HEK293 (cell line): ENCODE measurements around the gene IMMP2L.
"Not testable (repeated sequence)": the region's sequence is repeated elsewhere in the genome, so short reads cannot be mapped to it uniquely, and the experiment has no call there.

Experiments used
- CTCF ChIA-PET: fragments of 350-600 bp; formaldehyde crosslinking; extraction: SDS; loops from one replicate; lab custom pipeline; 2021; ENCODE audit warnings: antibody characterized with exemption; lab: Yijun Ruan, JAX
- POLR2A ChIA-PET: fragments of 300-600 bp; formaldehyde crosslinking; extraction: SDS; loops from one replicate; lab custom pipeline; 2020; ENCODE audit warnings: antibody characterized with exemption, inconsistent platforms; lab: Yijun Ruan, JAX
- H3K27ac ChIP-seq: fragments of 200-500 bp; sonication (Bioruptor generic); 2 replicates; pipeline ENCODE4 v1.5.1; 2014; ENCODE audit warnings: low read depth, low read length, control low read depth, inconsistent platforms; ENCODE audit errors: extremely low read depth
- H3K36me3 ChIP-seq, 2 experiments: fragments of 200-500 bp in 1 of 2; sonication (Bioruptor generic) in 1 of 2; 1 replicate in 1 of 2; 2 replicates in 1 of 2; pipeline ENCODE4 v1.5.1; 2014 to 2017; ENCODE audit warnings: inconsistent platforms in 2 of 2, low read length in 2 of 2; ENCODE audit not compliant: control insufficient read depth in 2 of 2, insufficient read depth in 1 of 2
- H3K4me1 ChIP-seq: fragments of 200-500 bp; sonication (Bioruptor generic); 2 replicates; pipeline ENCODE4 v1.5.1; 2014; ENCODE audit warnings: mild to moderate bottlenecking, low read length, inconsistent platforms; ENCODE audit not compliant: control insufficient read depth, insufficient read depth
- H3K4me3 ChIP-seq: 2 replicates; pipeline ENCODE4 v1.5.1; 2011; ENCODE audit warnings: low read depth, mild to moderate bottlenecking, control low read depth, low read length, moderate library complexity
- H3K9me3 ChIP-seq: fragments of 200-500 bp; sonication (Bioruptor generic); 2 replicates; pipeline ENCODE4 v1.5.1; 2014; ENCODE audit warnings: low read depth, low read length, inconsistent platforms; ENCODE audit not compliant: control insufficient read depth, insufficient read depth
- EGR2 ChIP-seq: fragments of 450-650 bp; formaldehyde crosslinking; IDR thresholded peaks from 2 replicates; pipeline ENCODE4 v1.5.1; 2016; ENCODE audit warnings: low read depth, missing biosample characterization, missing genetic modification characterization
- ELK4 ChIP-seq: IDR thresholded peaks from 2 replicates; pipeline ENCODE4 v1.6.1; 2011; ENCODE audit warnings: mild to moderate bottlenecking, low read depth, low read length, borderline replicate concordance
- GLI2 ChIP-seq: fragments of 450-650 bp; formaldehyde crosslinking; IDR thresholded peaks from 2 replicates; pipeline ENCODE4; 2017; ENCODE audit warnings: missing biosample characterization, missing genetic modification characterization, low read depth, borderline replicate concordance
- MEIS1 ChIP-seq: sonication (generic); formaldehyde crosslinking; IDR thresholded peaks from 2 replicates; pipeline ENCODE4 v1.8.1; 2022; ENCODE audit warnings: missing genetic modification reagents, mild to moderate bottlenecking, borderline replicate concordance
- OSR2 ChIP-seq: fragments of 450-650 bp; formaldehyde crosslinking; IDR thresholded peaks from 2 replicates; pipeline ENCODE4 v1.5.1; 2016; ENCODE audit warnings: missing biosample characterization, missing genetic modification characterization
- OVOL3 ChIP-seq: fragments of 450-650 bp; formaldehyde crosslinking; IDR thresholded peaks from 2 replicates; pipeline ENCODE4 v1.5.1; 2016; ENCODE audit warnings: missing biosample characterization, missing genetic modification characterization
- SP7 ChIP-seq: fragments of 450-650 bp; formaldehyde crosslinking; IDR thresholded peaks from 2 replicates; pipeline ENCODE4 v1.5.1; 2016; ENCODE audit warnings: missing biosample characterization, missing genetic modification characterization
- ZNF140 ChIP-seq: fragments of 450-650 bp; formaldehyde crosslinking; IDR thresholded peaks from 2 replicates; pipeline ENCODE4 v1.5.1; 2016; ENCODE audit warnings: missing biosample characterization, missing genetic modification characterization
- ZNF280D ChIP-seq: fragments of 450-650 bp; formaldehyde crosslinking; IDR thresholded peaks from 2 replicates; pipeline ENCODE4 v1.5.1; 2016; ENCODE audit warnings: missing biosample characterization, missing genetic modification characterization
- ZNF423 ChIP-seq: fragments of 450-650 bp; formaldehyde crosslinking; IDR thresholded peaks from 2 replicates; pipeline ENCODE4 v1.5.1; 2016; ENCODE audit warnings: missing biosample characterization, missing genetic modification characterization
- ZNF639 ChIP-seq: fragments of 450-650 bp; formaldehyde crosslinking; IDR thresholded peaks from 2 replicates; pipeline ENCODE4 v1.5.1; 2016; ENCODE audit warnings: missing biosample characterization, missing genetic modification characterization
- ZNF704 ChIP-seq: fragments of 450-650 bp; formaldehyde crosslinking; IDR thresholded peaks from 2 replicates; pipeline ENCODE4 v1.5.1; 2016; ENCODE audit warnings: missing biosample characterization, missing genetic modification characterization
- ZNF768 ChIP-seq: fragments of 450-650 bp; formaldehyde crosslinking; IDR thresholded peaks from 2 replicates; pipeline ENCODE4 v1.5.1; 2018; ENCODE audit warnings: missing biosample characterization, mild to moderate bottlenecking, missing genetic modification characterization
- ZNF776 ChIP-seq: fragments of 450-650 bp; formaldehyde crosslinking; IDR thresholded peaks from 2 replicates; pipeline ENCODE4 v1.5.0; 2017; ENCODE audit warnings: missing biosample characterization, missing genetic modification characterization, borderline replicate concordance
- ZNF792 ChIP-seq: fragments of 450-650 bp; formaldehyde crosslinking; IDR thresholded peaks from 2 replicates; pipeline ENCODE4 v1.5.1; 2016; ENCODE audit warnings: missing biosample characterization, missing genetic modification characterization
- ZSCAN30 ChIP-seq: fragments of 450-650 bp; IDR thresholded peaks from 2 replicates; pipeline ENCODE4 v1.5.1; 2018; ENCODE audit warnings: missing biosample characterization, mild to moderate bottlenecking, missing genetic modification characterization, moderate library complexity

The IMMP2L gene

GRCh38 chr7:111290982-111291381 is 271.3 kb downstream of the IMMP2L start:
- no peak for TF ChIP-seq ZNF792
- CTCF ChIA-PET: no interaction called here
- H3K36me3 ChIP-seq: no peaks in the 10 kb centered on the region
- POLR2A ChIA-PET: no interaction called here
- no peaks in the 10 kb centered on the region for H3K9me3 ChIP-seq
- H3K27ac ChIP-seq: no peak overlapping the region
- no peak overlapping the region for H3K4me3 ChIP-seq
- no peaks in the 10 kb centered on the region for H3K4me1 ChIP-seq

GRCh38 chr7:111290419-111290818 is 271.9 kb downstream of the IMMP2L start:
- Histone ChIP-seq H3K4me1 (no peaks in the 10 kb centered on the region), H3K4me3 (no peak overlapping the region)
- ChIA-PET CTCF (no interaction called here), POLR2A (no interaction called here)
- TF ChIP-seq ZNF140 (tag by site-specific recombination) (no peak), ZSCAN30 (tag by site-specific recombination) (no peak), ZNF768 (tag by site-specific recombination) (no peak), ZNF639 (tag by site-specific recombination) (no peak), OVOL3 (tag by site-specific recombination) (no peak), OSR2 (no peak), ZNF704 (tag by site-specific recombination) (no peak), ELK4 (no peak), EGR2 (no peak), SP7 (tag by site-specific recombination) (no peak), ZNF423 (no peak), ZNF776 (tag by site-specific recombination) (no peak), ZNF280D (tag by site-specific recombination) (no peak), GLI2 (tag by site-specific recombination) (no peak), MEIS1 (CRISPR knock-in tag) (no peak)
- TF ChIP-seq, all 188 proteins: peak for 0
- Histone ChIP-seq H3K9me3 (no peaks in the 10 kb centered on the region), H3K36me3 (no peaks in the 10 kb centered on the region), H3K27ac (no peak overlapping the region)

- CTCF ChIA-PET, POLR2A ChIA-PET, H3K27ac ChIP-seq: not testable (repeated sequence)
Observed at GRCh38 chr7:111288441-111288840, 273.9 kb downstream of the IMMP2L start.

More at GRCh38 chr7:111288441-111288840, 273.9 kb downstream of the IMMP2L start:
- H3K4me3 ChIP-seq, H3K36me3 ChIP-seq, H3K4me1 ChIP-seq, H3K9me3 ChIP-seq: not testable (repeated sequence)
